WI38 (cell line): ENCODE results near the gene MIER2.
"Not testable (repeated sequence)": the region's sequence is repeated elsewhere in the genome, so short reads cannot be mapped to it uniquely, and the experiment has no call there.

Source experiments
- H3K4me3 ChIP-seq: 2 replicates; pipeline ENCODE4 v1.5.1; 2011; ENCODE audit warnings: low read depth, mild to moderate bottlenecking, control low read depth, low read length
- CTCF ChIP-seq: IDR thresholded peaks from 2 replicates; pipeline ENCODE4 v1.5.1; 2012; ENCODE audit warnings: low read depth, mild to moderate bottlenecking, control low read depth, low read length

The MIER2 gene

GRCh38 chr19:389255-389934 is 44.8 kb upstream of the MIER2 start:
- no peak for TF ChIP-seq CTCF
- H3K4me3 ChIP-seq: no peak overlapping the region

- TF ChIP-seq CTCF: no peak
- no peak overlapping the region for H3K4me3 ChIP-seq
Measured at GRCh38 chr19:388691-389090, 44.1 kb upstream of the MIER2 start.

DNA sequence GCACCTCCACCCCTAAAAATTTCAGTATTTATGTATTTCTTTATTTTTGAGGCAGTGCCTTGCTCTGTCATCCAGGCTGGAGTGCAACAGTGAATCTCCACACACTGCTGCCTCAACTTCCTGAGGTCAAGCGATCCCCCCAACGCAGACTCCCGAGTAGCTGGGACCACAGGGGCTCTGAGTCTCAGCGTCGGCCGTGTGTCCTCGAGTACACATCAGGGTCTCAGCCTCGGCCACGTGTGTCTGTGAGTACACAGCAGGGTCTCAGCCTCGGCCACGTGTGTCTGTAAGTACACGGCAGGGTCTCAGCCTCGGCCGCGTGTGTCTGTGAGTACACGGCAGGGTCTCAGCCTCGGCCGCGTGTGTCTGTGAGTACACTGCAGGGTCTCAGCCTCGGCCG is 43.2 kb upstream of the MIER2 start:
- no peak overlapping the region for H3K4me3 ChIP-seq
- TF ChIP-seq CTCF: no peak

DNA sequence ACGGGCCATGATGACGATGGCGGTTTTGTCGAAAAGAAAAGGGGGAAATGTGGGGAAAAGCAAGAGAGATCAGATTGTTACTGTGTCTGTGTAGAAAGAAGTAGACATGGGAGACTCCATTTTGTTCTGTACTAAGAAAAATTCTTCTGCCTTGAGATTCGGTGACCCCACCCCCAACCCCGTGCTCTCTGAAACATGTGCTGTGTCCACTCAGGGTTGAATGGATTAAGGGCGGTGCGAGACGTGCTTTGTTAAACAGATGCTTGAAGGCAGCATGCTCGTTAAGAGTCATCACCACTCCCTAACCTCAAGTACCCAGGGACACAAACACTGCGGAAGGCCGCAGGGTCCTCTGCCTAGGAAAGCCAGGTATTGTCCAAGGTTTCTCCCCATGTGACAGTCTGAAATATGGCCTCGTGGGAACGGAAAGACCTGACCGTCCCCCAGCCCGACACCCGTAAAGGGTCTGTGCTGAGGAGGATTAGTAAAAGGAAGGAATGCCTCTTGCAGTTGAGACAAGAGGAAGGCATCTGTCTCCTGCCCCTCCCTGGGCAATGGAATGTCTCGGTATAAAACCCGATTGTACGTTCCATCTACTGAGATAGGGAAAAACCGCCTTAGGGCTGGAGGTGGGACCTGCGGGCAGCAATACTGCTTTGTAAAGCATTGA is 42.2 kb upstream of the MIER2 start:
- H3K4me3 ChIP-seq: not testable (repeated sequence)

DNA sequence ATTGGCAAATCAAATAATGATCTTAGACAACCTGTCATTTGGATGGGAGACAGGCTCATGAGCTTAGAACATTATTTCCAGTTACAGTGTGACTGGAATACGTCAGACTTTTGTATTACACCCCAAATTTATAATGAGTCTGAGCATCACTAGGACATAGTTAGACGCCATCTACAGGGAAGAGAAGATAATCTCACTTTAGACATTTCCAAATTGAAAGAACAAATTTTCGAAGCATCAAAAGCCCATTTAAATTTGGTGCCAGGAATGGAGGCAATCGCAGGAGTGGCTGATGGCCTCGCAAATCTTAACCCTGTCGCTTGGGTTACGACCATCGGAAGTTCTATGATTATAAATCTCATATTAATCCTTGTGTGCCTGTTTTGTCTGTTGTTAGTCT is 41.6 kb upstream of the MIER2 start:
- H3K4me3 ChIP-seq: not testable (repeated sequence)

DNA sequence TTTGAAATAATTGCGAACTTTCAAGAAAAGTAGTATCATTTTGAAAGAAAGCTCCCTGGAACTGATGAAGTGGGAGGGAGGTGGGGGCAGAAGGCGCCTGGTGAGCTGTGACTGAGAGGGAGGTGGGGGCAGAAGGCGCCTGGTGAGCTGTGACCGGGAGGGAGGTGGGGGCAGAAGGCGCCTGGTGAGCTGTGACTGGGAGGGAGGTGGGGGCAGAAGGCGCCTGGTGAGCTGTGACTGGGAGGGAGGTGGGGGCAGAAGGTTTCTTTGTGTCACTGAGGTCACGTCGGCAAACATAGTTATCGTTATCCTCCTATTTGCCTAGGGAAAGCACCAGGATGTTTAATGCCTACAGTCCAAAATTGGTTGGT is 40.2 kb upstream of the MIER2 start:
- no peak overlapping the region for H3K4me3 ChIP-seq
- no peak for TF ChIP-seq CTCF

GRCh38 chr19:383922-384798 is 39.6 kb upstream of the MIER2 start:
- H3K4me3 ChIP-seq: no peak overlapping the region
- TF ChIP-seq CTCF: no peak

GRCh38 chr19:383040-383439 is 38.4 kb upstream of the MIER2 start:
- no peak overlapping the region for H3K4me3 ChIP-seq
- no peak for TF ChIP-seq CTCF

GRCh38 chr19:382578-382977 is 38.0 kb upstream of the MIER2 start:
- H3K4me3 ChIP-seq: not testable (repeated sequence)

- H3K4me3 ChIP-seq: not testable (repeated sequence)
Measured at GRCh38 chr19:381901-382300, 37.3 kb upstream of the MIER2 start.

DNA sequence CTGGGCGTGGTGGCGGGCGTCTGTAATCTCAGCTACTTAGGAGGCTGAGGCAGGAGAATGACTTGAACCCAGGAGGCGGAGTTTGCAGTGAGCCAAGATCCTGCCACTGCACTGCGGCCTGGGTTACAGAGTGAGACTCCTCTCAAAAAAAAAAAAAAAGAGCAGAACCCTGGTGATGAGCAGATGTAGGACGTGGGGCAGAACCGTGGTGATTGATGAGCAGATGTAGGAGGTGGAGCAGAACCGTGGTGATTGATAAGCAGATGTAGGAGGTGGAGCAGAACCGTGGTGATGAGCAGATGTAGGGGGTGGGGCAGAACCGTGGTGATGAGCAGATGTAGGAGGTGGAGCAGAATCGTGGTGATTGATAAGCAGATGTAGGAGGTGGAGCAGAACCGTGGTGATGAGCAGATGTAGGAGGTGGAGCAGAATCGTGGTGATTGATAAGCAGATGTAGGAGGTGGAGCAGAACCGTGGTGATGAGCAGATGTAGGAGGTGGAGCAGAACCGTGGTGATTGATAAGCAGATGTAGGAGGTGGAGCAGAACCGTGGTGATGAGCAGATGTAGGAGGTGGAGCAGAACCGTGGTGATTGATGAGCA is 36.1 kb upstream of the MIER2 start:
- H3K4me3 ChIP-seq: not testable (repeated sequence)
